ENCODE data around the gene EOLA2.
"Not testable (repeated sequence)": the region's sequence is repeated elsewhere in the genome, so short reads cannot be mapped to it uniquely, and the experiment has no call there.

EOLA2 gene

DNA sequence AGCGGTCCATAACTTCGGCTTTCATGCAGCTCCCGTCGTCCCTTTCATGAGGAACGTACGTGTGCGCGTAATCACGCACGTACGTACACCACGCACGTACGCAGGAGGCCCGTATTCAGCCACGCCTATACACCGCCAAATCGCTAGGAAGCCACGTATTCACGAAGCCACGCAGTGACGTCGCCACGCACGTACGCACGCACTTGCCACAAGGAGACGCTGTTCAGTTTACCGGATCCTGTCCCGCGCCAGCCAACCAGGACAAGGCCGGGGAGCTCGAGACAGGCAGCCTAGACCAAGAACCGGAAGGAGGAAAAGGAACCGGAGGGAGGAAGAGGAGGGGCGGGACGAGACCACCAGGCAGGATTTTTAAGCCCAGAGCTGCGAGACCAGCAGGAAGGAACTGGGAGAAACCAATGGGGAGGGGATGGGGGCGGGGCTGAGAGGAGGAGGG is at the start of gene EOLA2:
Gene EOLA2, minus strand, starts transcription at position 65 of the 454 bp plus-strand sequence. CDS start 4,617 bp downstream, outside the sequence.
- peak; percentile 84 for FAIRE-seq

- no peak for FAIRE-seq
Observed at GRCh38 chrX:149987613-149988012, 49.3 kb upstream of the EOLA2 start.

DNA sequence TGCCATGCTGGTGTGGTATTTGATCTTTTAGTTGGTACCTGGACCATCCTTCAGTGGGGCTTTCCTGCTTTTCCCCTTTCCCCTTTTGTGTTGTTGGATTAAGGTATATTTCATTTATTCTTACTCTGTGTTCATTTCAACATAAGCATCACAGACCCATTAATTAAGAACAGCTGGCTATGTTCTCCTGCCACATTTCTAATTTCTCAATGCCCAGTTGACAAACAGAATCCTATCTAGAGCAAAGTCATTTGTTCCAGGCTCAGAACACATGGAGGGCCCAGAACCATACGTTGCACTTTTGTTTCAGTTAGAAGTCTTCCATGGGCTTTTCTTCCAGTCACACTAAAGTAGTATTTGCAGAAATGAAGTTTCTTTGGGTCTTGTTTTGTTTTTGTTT is 46.1 kb upstream of the EOLA2 start:
- no peak for FAIRE-seq

GRCh38 chrX:149982310-149982709 is 44.0 kb upstream of the EOLA2 start:
- FAIRE-seq: no peak

- no peak for FAIRE-seq
Observed at GRCh38 chrX:149979126-149979644, 40.9 kb upstream of the EOLA2 start.

GRCh38 chrX:149962859-149963757 is 24.8 kb upstream of the EOLA2 start:
- FAIRE-seq: peak; percentile 93

DNA sequence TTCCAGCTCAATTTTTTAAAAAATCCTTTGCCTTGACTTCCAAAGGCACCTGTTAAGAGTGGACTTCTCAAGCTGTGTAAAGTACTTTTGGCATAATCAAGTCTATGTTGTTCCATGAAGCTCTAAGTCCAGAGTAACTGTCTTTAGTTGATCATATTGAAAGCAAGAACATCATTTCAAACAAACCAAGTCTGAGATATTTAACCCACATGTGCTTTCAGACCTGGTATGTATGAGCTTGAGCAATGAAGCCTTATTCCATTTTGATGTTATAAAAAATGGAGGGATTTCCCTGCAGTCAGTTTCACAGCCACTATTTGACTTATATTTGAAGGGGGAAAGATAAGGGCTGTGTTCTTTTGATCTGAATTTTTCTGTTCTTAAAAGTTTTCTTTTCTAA is 23.7 kb upstream of the EOLA2 start:
- no peak for FAIRE-seq

- FAIRE-seq: no peak
Observed at GRCh38 chrX:149961572-149961971, 23.3 kb upstream of the EOLA2 start.

DNA sequence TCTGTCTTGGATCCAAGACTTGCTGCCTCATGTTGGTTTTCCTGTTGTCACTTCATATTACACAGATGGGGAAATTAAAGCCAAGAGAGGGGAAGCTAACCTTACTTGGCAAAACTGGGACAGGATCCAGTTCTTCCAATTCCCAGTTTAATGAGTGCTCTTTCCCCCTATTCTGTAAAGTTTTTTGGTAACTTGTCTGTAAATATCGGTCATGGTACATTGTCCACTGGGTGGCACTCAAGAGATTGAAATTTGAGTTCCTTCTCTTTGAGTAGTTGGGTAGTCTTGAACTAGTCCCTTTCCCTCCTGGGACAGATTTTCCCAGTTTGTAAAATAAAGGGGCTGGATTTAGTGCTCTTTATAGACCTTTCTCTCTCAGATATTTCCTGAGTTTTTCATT is 12.4 kb upstream of the EOLA2 start:
- peak; percentile 90 for FAIRE-seq

DNA sequence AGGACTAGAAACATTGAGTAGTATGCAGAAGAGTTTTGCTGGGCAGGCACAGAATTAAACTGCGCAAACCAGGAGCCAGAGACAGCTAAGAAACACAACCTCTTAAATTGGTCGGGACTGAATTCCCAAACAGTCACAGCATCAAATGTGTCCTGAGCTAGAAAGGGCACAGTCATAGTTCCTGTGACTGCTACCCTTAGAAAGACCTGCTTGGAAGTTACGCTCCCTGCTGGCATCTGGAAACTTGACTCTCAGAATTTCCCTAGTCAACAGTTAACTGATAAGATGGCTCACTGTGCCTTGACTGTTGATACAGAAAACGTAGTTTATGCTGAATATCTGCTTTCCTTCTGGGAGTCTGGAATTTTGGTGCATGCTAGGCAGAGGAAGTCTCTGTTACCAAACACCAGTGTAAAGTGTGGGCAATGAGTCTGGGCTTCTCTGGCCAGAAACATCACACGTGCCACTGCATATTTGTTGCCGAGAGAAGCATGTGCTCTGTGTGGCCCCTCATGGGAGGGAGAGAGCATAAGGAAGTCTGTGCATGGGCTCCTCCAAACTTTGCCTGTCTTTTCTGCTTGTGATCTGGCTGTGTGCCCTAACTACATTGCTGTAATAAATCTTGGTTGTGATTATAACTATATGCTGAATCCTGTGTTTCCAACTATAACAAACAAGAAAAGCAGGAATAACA is 11.6 kb upstream of the EOLA2 start:
- FAIRE-seq: no peak

GRCh38 chrX:149948016-149948415 is 9.7 kb upstream of the EOLA2 start:
- FAIRE-seq: no peak

- FAIRE-seq: not testable (repeated sequence)
Observed at GRCh38 chrX:149946932-149947331, 8.6 kb upstream of the EOLA2 start.

DNA sequence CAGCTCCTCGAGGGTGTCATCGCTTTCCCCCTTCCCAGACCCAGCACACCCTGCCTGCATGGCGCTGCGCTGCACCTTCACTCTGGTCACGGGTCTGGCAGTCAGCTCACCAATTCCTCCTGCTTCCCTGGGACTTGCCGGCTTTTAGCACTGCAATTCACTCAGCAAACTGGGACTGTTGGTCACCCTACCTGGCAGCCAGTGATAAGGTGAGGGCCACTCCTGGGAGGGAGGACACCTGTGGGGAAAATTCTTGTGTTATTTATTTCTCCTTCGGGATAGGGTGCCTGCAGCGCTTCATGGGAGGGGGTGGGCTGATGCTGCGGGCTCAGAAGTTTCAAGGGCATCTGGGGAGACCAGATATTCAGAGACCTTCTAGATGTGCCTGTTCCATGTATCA is 7.5 kb upstream of the EOLA2 start:
- not testable (repeated sequence) for FAIRE-seq

DNA sequence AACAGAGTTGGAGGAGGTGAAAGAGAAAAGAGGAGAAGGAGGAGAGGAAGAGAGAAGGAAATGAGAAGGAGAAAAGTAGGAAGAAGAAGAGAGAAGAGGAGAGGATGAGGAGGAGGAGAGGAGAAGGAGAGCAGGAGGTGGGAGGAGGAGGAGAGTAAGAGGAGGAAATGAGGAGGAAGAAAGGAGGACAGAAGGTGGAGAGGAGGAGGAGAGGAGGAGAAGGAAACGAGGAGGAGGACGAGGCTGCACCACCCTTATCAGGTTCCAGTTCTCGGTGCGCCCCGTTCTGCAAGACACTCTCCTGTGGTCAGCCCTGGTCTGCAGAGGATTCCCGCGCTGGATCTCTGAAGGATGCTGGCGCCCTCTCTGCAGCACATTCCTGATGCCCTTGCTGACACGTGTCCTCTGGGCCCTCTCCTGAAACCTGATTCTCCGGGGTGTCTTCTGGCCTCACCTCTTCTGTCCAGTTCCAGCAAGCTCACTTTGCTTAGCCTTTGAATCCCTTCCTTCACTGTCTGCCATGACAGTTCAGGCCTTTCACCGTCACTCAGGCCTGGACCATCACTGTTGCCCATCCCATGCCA is 6.9 kb upstream of the EOLA2 start:
- not testable (repeated sequence) for FAIRE-seq

DNA sequence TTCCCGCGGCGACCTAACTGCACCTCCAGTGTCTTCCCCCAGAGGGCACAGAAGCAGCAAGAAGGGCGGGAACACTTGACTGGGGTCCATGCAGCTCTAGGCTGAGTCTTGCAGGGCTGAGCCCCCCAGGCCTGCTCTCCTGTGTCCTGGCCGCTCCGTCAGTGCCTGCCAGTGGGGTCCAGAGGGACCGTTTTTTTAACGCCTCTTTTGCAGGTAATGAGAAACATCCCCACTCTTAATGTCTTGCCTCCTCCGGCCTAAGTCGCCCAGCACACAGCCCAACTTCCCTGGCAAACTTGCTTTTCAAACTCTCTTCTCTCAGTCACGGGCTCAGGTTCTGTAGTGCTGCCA is 2.4 kb upstream of the EOLA2 start:
- not testable (repeated sequence) for FAIRE-seq

- FAIRE-seq: peak; percentile 88
Observed at GRCh38 chrX:149939905-149940673, 1.8 kb upstream of the EOLA2 start.

GRCh38 chrX:149939655-149939904 is 1.3 kb upstream of the EOLA2 start:
- no peak for FAIRE-seq

DNA sequence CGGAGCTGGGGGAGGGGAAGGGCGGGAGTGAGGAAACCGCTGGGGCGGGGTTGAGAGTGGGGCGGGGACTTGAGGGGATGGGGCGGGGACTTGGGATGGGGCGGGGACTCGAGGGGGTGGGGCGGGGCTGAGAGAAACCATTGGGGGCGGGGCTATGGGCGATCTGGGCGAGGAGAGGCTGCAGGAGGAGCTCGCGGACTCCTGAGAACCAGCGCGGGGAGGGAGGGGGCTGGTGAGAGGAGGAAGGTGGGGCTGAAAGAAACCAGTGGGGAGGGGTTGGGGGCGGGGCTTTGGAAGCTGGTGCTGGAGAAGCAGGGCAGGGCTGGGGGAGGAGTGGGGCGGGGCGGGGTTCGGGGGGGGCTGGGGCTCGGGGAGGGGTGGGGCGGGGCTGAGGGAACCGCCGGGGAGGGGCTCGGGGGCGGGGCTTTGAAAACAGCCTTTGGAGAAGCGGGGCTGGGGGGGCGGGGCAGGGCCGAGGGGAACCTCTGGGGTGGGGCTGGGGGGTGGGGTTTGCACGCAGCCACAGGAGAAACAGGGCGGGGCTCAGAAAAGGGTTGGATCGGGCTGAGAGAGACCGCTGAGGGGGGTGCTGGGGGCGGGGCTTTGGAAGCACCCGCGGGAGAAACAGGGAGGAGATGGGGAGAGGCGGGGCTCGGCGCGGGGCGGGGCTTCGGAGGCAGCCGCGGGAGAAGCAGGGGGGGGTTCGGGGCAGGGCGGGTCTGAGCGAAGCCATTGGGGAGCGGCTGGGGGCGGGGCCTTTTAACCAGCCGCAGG is 777 bp upstream of the EOLA2 start:
- no peak for FAIRE-seq

- FAIRE-seq: no peak
Observed at GRCh38 chrX:149937871-149938426, 342 bp downstream of the EOLA2 start.

GRCh38 chrX:149937328-149937727 is 963 bp downstream of the EOLA2 start:
- FAIRE-seq: not testable (repeated sequence)

DNA sequence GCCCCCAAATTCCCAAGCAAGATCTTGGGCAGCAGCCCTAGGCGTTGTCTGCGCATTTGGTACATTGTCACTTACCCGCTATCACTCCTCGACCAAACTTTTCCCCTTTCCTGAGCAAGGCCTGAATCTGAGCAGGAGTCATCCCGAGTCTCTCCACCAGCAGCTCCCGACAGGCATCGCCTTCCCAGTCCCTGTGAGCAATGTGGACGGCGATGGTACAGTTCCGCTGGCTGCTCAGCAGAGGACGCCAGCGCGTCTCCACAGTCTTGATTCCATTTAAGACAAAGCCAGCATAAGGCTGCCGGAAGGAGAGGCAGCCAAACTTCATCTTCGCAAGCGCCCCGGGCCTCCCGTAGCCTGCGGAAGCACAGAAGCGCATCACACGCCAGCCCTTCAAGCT is 4.7 kb downstream of the EOLA2 start:
- not testable (repeated sequence) for FAIRE-seq

DNA sequence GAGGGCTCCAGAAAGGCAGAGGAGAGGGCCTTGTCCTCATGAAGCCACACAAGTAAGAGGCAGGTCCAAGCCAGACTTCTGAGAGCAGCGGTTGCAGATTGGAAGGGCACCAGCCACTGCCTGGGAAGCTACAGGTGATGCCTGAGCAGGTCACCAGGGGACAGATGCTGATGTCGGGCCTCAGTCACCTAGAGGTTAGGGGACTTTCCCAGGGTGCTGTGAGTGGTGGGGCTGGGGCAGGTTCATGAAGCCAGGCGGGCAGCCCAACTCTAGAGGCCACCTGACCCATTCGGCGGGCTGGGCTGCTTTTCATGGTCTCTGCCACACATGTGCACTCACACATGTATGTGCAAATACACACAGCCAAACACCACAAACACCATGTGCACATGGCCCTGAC is 5.3 kb downstream of the EOLA2 start:
- not testable (repeated sequence) for FAIRE-seq
